ENCODE results near the gene NFIX. TPM values are rescaled to one million over a fixed set of nuclear protein-coding genes. Genes with fewer than 3 reads are reported as not detected.

NFIX gene
- total and polyA plus RNA-seq, 2 of the 13 experiments (the other 11 are each of a cell fraction or from before 2014, with no cell fraction given), result 3.4 to 5.4 TPM

- no peak for TF ChIP-seq DBP (CRISPR knock-in tag; IDR thresholded peaks at IDR 0.05; ENCODE audit: not compliant biosample characterization)
- TF ChIP-seq ZNF446 (CRISPR knock-in tag; IDR thresholded peaks at IDR 0.05), result no peak
- no peak for TF ChIP-seq KLF15 (CRISPR knock-in tag; IDR thresholded peaks at IDR 0.05; ENCODE audit: borderline replicate concordance)
- no peak; the same call in 1 of the 2 replicates for TF ChIP-seq FOXO1 (CRISPR knock-in tag; IDR thresholded peaks at IDR 0.05)
- TF ChIP-seq PBX2 (CRISPR knock-in tag; IDR thresholded peaks at IDR 0.05), result no peak
- TF ChIP-seq LBX2 (CRISPR knock-in tag; IDR thresholded peaks at IDR 0.05; ENCODE audit: borderline replicate concordance), result no peak
- TF ChIP-seq REPIN1 (CRISPR knock-in tag; IDR thresholded peaks at IDR 0.05; ENCODE audit: borderline replicate concordance, low read depth), result no peak
- TF ChIP-seq ZNF318 (CRISPR knock-in tag; IDR thresholded peaks at IDR 0.05), result no peak
- TF ChIP-seq ZNF670 (CRISPR knock-in tag; IDR thresholded peaks at IDR 0.05; ENCODE audit: borderline replicate concordance), result 0 out of 2 replicates have a peak, but pooled peaks have one; percentile 59
- 0 out of 2 replicates have a peak, but pooled peaks have one; percentile 23 for TF ChIP-seq SIN3A (IDR thresholded peaks at IDR 0.05; ENCODE audit: borderline replicate concordance, low read depth, low read length)
- no peak for TF ChIP-seq ELK4 (CRISPR knock-in tag; IDR thresholded peaks at IDR 0.05; ENCODE audit: borderline replicate concordance)
- TF ChIP-seq NR2F6 (IDR thresholded peaks at IDR 0.05), result peak; percentile 91
- peak; percentile 98 for TF ChIP-seq NR2F6 (CRISPR knock-in tag; IDR thresholded peaks at IDR 0.05)
- TF ChIP-seq ZFP36L1 (CRISPR knock-in tag; IDR thresholded peaks at IDR 0.05), result no peak
Measured at GRCh38 chr19:13012690-13013608, 17.7 kb downstream of the NFIX start (continued).
